ENCODE data around the gene ADI1.
"Not testable (repeated sequence)": the region's sequence is repeated elsewhere in the genome, so short reads cannot be mapped to it uniquely, and the experiment has no call there.

The ADI1 gene

GRCh38 chr2:3493615-3494007 lies 25.7 kb downstream of the ADI1 start:
- Histone ChIP-seq H3K9me2 (replicated peaks; ENCODE audit: insufficient read depth, low read length) (no peaks in the 10 kb centered on the region), H3K4me3 (ENCODE audit: insufficient read depth, low read length, poor library complexity, severe bottlenecking) (no peak overlapping the region), H3K9me3 (ENCODE audit: insufficient read depth, low read length) (no peaks in the 10 kb centered on the region), H3K79me2 (ENCODE audit: insufficient read depth, low read length) (no peaks in the 10 kb centered on the region), H3K27me3 (ENCODE audit: low read length) (no peaks in the 10 kb centered on the region), H2AFZ (ENCODE audit: low read depth, low read length, severe bottlenecking) (no peak overlapping the region), H3K27ac (ENCODE audit: low read depth, low read length) (no peak overlapping the region), H3K4me2 (ENCODE audit: low read depth, low read length, poor library complexity, severe bottlenecking) (no peak overlapping the region), H3F3A (ENCODE audit: insufficient read depth) (no peaks in the 10 kb centered on the region), H3K9ac (ENCODE audit: low read length) (no peak overlapping the region), H3K36me3 (ENCODE audit: low read length) (no peaks in the 10 kb centered on the region), H4K20me1 (ENCODE audit: low read depth, low read length) (no peaks in the 10 kb centered on the region)
- no peak for TF ChIP-seq CTCF (IDR thresholded peaks at IDR 0.05; ENCODE audit: insufficient read depth, low read length, poor library complexity, severe bottlenecking)
- no peak for TF ChIP-seq EZH2phosphoT487 (conservative IDR thresholded peaks at IDR 0.05; ENCODE audit: low read length)

- Histone ChIP-seq H3K79me2 (ENCODE audit: insufficient read depth, low read length) (no peaks in the 10 kb centered on the region), H3K4me3 (ENCODE audit: insufficient read depth, low read length, poor library complexity, severe bottlenecking) (no peak overlapping the region), H4K20me1 (ENCODE audit: low read depth, low read length) (no peaks in the 10 kb centered on the region), H3K27ac (ENCODE audit: low read depth, low read length) (no peak overlapping the region), H3F3A (ENCODE audit: insufficient read depth) (no peaks in the 10 kb centered on the region), H2AFZ (ENCODE audit: low read depth, low read length, severe bottlenecking) (no peak overlapping the region), H3K4me2 (ENCODE audit: low read depth, low read length, poor library complexity, severe bottlenecking) (no peak overlapping the region), H3K27me3 (ENCODE audit: low read length) (no peaks in the 10 kb centered on the region), H3K9me2 (replicated peaks; ENCODE audit: insufficient read depth, low read length) (no peaks in the 10 kb centered on the region), H3K9me3 (ENCODE audit: insufficient read depth, low read length) (no peaks in the 10 kb centered on the region), H3K9ac (ENCODE audit: low read length) (no peak overlapping the region), H3K36me3 (ENCODE audit: low read length) (no peaks in the 10 kb centered on the region)
- TF ChIP-seq CTCF (IDR thresholded peaks at IDR 0.05; ENCODE audit: insufficient read depth, low read length, poor library complexity, severe bottlenecking) (no peak), EZH2phosphoT487 (conservative IDR thresholded peaks at IDR 0.05; ENCODE audit: low read length) (no peak)
Observed at GRCh38 chr2:3492951-3493614, 26.2 kb downstream of the ADI1 start.

GRCh38 chr2:3492475-3492787 lies 26.9 kb downstream of the ADI1 start:
- H3K27me3 ChIP-seq (ENCODE audit: low read length); H3K27ac ChIP-seq (ENCODE audit: low read depth, low read length); H3K9me3 ChIP-seq (ENCODE audit: insufficient read depth, low read length); H4K20me1 ChIP-seq (ENCODE audit: low read depth, low read length); H3K9me2 ChIP-seq (replicated peaks; ENCODE audit: insufficient read depth, low read length); H3K9ac ChIP-seq (ENCODE audit: low read length); H3K79me2 ChIP-seq (ENCODE audit: insufficient read depth, low read length); H2AFZ ChIP-seq (ENCODE audit: low read depth, low read length, severe bottlenecking); H3K4me3 ChIP-seq (ENCODE audit: insufficient read depth, low read length, poor library complexity, severe bottlenecking); H3K4me2 ChIP-seq (ENCODE audit: low read depth, low read length, poor library complexity, severe bottlenecking); H3F3A ChIP-seq (ENCODE audit: insufficient read depth); H3K36me3 ChIP-seq (ENCODE audit: low read length): not testable (repeated sequence)

- H4K20me1 ChIP-seq (ENCODE audit: low read depth, low read length): no peaks in the 10 kb centered on the region
- H3F3A ChIP-seq (ENCODE audit: insufficient read depth): no peaks in the 10 kb centered on the region
- no peaks in the 10 kb centered on the region for H3K79me2 ChIP-seq (ENCODE audit: insufficient read depth, low read length)
- no peak overlapping the region for H3K27ac ChIP-seq (ENCODE audit: low read depth, low read length)
- H2AFZ ChIP-seq (ENCODE audit: low read depth, low read length, severe bottlenecking): no peak overlapping the region
- no peaks in the 10 kb centered on the region for H3K9me3 ChIP-seq (ENCODE audit: insufficient read depth, low read length)
- no peaks in the 10 kb centered on the region for H3K9me2 ChIP-seq (replicated peaks; ENCODE audit: insufficient read depth, low read length)
- TF ChIP-seq CTCF (IDR thresholded peaks at IDR 0.05; ENCODE audit: insufficient read depth, low read length, poor library complexity, severe bottlenecking) (no peak), EZH2phosphoT487 (conservative IDR thresholded peaks at IDR 0.05; ENCODE audit: low read length) (no peak)
- no peak overlapping the region for H3K4me3 ChIP-seq (ENCODE audit: insufficient read depth, low read length, poor library complexity, severe bottlenecking)
- H3K36me3 ChIP-seq (ENCODE audit: low read length): no peaks in the 10 kb centered on the region
- no peaks in the 10 kb centered on the region for H3K27me3 ChIP-seq (ENCODE audit: low read length)
- no peak overlapping the region for H3K9ac ChIP-seq (ENCODE audit: low read length)
- no peak overlapping the region for H3K4me2 ChIP-seq (ENCODE audit: low read depth, low read length, poor library complexity, severe bottlenecking)
Observed at GRCh38 chr2:3491716-3492474, 27.4 kb downstream of the ADI1 start.
